Umbilical cord (tissue), 2 donors: ENCODE data around the gene CSAD. TPM values are rescaled to one million over a fixed set of nuclear protein-coding genes. Genes with fewer than 3 reads are reported as not detected.
"Not testable (repeated sequence)": the region's sequence is repeated elsewhere in the genome, so short reads cannot be mapped to it uniquely, and the experiment has no call there.

Experiments
- DNase-seq: peaks from one replicate; pipeline ENCODE4 v3.0.0-alpha.2; 2015; ENCODE audit warnings: low spot score
- total RNA-seq: library from RNA; depleted of rRNA; stranded (reverse); fragments of >200 nt; gene quantifications from one replicate; pipeline ENCODE4 v1.2.3, GENCODE V29; 2014; ENCODE audit warnings: low replicate concordance; ENCODE audit not compliant: insufficient read depth

The CSAD gene
- total RNA-seq, 1 donor from 2014 or later = 11.1 TPM

DNA sequence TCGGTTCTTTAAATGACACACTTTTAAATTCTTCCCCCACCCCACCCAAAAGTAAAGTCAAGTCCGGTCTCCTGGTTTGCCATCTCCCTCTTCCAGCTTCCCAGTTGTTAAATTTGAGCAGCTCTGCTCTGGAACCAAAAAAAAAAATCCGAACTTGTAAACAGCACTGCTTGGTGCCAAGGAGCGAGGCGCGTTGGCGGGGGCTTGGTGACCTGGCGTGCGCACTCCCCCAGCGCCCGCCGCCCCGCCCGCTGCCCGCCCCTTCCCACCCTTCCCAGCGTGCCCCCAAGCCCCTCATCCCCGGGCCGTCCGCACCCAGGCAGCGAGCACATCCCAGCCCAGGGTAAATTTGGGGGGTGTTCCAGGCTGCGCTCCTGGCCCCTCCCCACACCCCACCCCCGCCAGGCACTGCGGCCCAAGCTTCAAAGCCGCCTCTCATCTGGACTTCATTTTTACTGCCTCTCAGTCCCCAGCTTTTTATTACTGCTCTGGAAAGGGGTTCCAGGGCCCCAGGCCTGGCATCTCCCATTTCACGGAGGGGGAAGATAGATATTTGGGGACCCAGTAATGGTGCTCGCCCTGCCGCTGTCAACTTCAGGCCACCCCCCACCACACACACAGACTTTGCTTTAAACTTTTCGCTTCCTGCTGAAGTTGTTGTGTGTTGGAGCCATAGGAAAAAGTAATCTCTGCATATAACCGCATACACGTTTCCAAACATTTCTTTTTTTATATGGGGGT, 38.0 kb upstream of the CSAD start:
- peak; percentile 64 for DNase-seq

GRCh38 chr12:53217931-53218307, 37.2 kb upstream of the CSAD start:
- no peak for DNase-seq

- no peak for DNase-seq
Observed at GRCh38 chr12:53217051-53217930, 36.6 kb upstream of the CSAD start.

DNA sequence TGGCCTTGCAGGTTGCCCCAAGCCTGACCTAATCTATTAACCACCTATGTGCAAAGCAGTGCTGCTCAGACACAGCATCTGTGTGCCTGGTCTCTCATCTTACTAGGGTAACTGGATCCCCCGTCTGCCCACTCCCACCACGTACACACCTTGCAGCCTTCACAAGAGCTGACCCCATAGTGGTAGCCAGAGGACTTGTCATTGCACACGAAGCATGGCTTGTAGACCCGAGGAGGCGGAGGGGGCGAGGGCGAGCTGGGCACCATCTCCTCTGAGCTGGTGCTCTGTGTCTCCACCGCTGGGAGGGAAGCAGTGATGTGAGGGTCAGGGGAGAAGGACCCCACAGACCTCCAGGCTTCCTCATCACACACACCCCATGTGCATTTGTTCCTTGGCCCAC, 34.8 kb upstream of the CSAD start:
- DNase-seq = no peak

DNA sequence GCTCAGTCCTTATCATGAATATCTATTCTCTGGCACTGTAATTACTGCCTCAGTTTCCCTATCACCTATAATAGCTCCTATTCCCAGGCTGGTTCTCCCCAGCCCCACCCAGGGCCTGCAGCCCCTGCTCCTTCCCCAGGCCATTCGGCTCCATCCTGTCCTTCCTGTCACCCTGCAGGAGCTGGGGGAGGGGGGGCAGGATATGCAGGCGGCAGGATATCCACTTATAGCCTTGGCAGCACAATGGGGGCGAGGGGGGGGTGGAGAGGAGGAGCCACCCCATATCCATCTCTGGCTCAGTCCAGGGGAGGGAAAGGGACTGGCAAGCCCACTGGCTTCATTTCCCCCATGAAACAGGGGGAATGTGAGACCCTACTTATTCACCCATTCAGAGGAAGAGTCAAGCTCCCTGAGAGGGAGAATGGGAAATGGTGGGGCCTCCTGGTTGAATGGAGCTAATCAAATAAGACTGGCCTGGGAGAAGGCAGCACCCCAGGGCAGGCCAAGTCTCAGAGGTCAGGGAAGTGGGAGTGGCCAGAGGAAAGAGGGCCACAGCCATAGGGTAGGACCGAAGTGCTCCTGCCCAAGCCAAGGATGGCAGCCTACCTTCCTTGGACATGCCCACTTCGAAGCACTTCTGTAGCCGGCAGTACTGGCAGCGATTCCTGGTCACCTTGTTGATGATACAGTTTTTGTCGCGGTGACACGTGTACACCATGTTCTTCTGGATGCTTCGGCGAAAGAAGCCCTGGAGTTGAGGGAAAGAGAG, 34.1 kb upstream of the CSAD start:
- DNase-seq = no peak

DNA sequence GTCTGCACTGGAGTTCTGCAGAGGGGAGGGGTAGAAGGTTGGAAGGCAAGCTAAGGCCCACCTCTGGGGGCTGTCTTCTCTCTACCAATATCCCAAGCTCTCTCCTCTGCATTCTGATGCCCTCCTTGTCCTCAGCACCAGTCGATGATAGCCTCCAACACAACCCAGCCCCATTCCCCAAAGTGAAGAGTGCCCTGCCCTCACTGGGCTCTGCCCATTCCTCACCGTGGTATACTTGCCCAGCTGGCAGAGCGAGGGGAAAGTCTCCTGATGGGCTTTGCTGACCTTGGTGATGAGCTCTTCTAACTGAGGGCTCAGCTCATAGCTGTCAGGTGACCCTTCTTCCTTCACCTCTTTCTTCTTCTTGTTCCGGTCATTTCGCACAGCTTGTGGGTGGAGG, 33.5 kb upstream of the CSAD start:
- no peak for DNase-seq

GRCh38 chr12:53213348-53213747, 32.6 kb upstream of the CSAD start:
- peak; percentile 72 for DNase-seq

DNA sequence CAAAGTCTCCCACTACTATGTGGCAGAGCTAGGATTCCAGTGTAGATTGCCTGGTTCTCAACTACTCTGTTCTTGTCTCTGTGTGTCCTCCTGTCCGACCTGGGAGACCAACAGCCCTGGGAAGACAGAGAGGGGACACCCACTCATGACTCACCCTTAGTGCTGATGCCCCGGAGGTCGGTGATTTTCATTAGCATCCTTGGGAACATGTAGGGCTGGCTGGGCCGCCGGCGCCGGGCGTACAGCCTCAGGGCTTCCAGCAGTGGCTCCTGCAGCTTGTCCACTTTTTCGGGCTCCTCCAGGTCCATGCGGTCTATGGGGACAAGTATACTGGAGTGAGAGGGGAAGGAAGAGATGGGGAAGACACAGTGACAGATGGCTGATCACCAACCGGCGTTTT, 32.2 kb upstream of the CSAD start:
- DNase-seq = no peak

DNA sequence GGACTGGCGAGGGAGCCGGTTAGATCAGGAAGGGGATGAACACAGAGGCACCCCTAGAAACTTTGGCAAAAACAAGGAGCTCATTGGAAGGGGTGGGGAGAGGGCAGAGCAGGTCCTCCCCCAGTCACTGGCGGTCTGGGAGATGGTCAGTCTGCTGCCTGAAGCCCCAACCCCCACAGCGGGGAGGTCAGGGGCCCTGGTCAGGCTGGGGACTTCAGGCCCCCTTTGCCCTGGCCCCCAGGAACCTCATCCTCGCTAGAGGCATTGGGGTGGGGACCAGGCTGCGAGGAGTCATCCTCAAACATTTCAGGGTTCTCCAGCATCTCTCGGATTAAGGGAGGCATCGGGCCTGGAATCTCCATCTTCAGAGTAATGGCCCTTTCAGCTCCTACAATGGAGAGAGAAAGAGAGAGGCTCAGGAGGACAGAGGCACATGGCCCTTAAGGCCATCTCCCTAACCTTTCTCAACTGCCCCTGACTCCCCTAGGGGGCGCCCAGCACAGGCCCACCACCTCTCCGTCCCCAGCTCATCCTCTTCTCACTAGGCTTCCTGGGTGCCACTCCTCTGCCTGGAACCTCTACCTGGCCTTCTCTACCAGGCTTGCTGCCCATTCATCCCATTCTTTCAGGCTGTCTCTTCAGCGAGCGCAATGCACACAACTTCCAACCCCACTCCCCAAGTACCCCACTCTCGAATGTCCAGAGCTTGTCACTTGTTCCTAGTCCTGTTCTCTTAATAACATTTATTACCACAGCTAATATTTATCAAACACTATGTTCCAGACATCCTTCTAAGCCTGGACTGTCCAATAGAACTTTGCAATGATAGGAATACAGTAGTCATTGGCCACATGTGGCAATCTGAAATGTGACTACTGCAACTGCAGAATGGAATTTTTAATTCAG, 31.0 kb upstream of the CSAD start:
- no peak for DNase-seq

DNA sequence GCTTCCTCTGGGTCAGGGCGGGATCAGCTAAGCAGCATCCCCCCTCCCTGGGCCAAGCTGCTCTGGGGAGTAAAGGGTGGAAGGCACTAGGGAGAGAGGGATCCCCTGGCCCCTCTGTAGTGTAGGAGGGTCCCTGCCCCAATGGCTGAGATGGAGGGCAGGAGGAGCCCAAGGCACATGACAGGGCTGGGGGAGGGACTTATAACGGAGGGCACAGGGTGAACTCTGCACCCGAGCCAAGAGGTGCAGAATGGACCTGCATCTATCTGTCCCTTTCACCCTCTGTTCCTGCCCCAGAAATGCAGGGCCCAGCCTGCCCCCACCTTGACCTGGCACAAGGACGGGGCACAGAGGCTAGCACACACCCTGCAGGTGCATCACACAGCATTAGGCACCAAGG, 30.1 kb upstream of the CSAD start:
- DNase-seq = no peak

DNA sequence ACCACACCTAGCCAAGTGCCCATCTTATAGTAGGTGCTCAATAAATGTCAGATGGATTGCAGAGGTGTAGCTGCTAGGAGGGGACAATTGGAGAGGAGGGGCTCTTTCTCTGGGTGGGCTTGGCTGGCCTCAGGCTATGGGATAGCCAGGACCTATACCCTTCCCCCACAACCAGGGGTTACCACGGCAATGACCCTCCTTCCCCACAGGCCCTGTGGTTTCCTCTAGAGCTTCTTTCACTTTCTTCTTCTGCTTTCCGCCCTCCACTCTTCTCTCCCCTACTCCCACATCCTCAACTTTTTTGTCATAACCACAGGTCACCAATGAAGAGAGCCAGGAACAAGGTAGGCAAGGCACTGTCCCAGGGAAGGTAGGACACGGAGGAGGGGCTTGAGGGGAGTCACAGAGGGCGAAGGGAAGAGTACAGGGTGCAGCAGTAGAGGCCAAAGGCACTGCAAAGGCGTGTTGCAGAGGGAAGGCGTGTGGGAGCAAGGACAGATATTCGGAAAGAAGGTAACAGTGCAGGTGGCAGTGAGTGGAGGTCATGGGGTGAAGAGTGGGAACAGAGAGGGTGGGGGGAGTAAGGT, 28.2 kb upstream of the CSAD start:
- no peak for DNase-seq

DNA sequence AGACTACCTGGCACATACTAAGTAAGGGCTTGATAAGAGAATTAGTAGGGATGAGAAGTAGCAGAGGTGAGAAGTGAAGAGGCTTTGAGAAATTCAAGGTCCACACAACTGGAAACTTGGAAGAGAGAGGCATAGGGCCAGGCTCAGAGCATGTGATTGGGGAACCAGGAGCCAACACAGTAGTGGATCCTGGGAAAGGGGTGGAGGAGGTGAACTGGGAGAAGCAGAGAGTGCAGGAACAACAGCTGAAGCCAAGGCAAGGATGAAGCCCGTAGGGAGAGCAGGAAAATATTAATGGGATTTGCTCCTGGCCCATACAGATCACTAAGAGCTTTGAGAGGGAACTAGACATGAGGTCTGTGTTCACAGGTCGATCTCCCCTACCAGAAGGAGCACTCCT, 27.7 kb upstream of the CSAD start:
- DNase-seq = no peak

GRCh38 chr12:53207042-53207441, 26.3 kb upstream of the CSAD start, which contains the start of gene ITGB7:
Gene ITGB7 (minus strand): TSS chr12:53207251. CDS start chr12:53200443, 6,808 bp downstream.
- DNase-seq = no peak

DNA sequence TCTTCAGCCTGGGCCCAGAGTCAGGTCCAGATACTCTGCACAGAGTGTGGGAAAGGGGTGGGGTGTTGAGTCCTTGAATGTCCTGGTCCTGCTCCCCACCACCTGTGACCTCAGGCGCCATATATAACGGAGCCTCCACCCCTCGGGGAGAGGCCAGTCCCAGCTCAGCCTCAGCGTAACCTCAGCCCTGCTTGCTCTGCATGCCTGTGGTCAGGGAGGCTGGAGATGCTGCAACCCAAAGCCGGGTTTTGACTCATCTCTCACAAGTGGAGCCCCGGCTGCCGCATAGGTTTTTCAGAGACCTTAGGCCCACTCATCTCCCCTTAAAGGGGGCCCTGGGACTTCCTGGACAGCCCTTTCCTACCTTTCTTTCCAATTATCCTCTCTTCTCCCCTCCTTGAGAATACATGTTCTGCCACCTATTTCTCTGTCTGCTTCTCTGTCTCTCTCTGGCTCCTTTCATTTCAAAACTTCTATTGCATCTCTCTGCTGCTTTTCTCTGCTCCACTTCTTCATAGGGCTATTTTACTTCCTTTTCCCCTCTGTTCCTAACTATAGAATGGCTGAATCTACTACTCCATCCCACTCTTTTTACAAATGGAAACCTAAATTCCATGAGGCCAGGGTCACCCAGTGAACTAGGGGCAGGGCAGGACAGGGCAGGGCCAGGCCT, 25.2 kb upstream of the CSAD start:
- DNase-seq = peak; percentile 53

GRCh38 chr12:53204351-53204750, 23.6 kb upstream of the CSAD start:
- no peak for DNase-seq

- not testable (repeated sequence) for DNase-seq
Observed at GRCh38 chr12:53202316-53202715, 21.6 kb upstream of the CSAD start.

DNA sequence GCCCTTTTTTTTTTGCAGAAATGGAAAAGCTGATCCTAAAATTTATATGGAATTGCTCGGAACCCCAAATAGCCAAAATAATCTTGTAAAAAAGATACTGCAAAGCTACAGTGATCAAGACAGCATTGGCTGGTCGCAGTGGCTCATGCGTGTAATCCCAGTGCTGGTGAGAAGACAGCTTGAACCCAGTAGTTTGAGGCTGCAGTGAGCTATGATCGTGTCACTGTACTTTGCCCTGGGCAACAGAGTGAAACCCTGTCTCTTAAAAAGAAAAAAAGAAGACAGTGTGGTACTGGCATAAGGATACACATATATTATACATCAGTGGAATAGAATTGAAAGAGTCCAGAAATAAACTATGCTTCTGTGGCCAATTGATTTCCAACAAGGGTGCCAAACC, 20.9 kb upstream of the CSAD start:
- no peak for DNase-seq

- no peak for DNase-seq
Observed at GRCh38 chr12:53201177-53201541, 20.4 kb upstream of the CSAD start.

GRCh38 chr12:53200458-53201176, 19.9 kb upstream of the CSAD start:
- no peak for DNase-seq

DNA sequence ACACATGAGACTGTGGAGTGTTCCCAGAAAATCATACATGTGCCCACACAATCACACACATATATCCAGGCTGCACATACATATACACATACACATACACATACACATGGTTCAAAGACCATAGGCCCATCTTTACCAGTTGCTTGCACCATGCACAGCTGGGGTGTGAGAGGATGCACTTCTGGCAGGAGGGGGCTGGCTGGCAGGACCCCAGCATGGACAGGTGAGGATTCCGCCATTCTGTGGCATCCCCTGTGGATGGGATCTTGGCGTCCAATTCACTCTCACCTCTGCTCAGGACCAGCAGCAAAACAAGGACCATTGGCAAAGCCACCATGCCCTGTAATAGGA, 19.4 kb upstream of the CSAD start:
- DNase-seq = no peak
